GM19035 (cell line): ENCODE measurements around the gene SUMO3.
A peak's percentile ranks its signal among the peaks of the same experiment; 100 is the strongest.

Experiments
- ATAC-seq: cut with Tn5 transposase; IDR thresholded peaks from one replicate; pipeline ENCODE4 v1.9.1; 2021; ENCODE audit not compliant: unreplicated experiment

The SUMO3 gene

DNA sequence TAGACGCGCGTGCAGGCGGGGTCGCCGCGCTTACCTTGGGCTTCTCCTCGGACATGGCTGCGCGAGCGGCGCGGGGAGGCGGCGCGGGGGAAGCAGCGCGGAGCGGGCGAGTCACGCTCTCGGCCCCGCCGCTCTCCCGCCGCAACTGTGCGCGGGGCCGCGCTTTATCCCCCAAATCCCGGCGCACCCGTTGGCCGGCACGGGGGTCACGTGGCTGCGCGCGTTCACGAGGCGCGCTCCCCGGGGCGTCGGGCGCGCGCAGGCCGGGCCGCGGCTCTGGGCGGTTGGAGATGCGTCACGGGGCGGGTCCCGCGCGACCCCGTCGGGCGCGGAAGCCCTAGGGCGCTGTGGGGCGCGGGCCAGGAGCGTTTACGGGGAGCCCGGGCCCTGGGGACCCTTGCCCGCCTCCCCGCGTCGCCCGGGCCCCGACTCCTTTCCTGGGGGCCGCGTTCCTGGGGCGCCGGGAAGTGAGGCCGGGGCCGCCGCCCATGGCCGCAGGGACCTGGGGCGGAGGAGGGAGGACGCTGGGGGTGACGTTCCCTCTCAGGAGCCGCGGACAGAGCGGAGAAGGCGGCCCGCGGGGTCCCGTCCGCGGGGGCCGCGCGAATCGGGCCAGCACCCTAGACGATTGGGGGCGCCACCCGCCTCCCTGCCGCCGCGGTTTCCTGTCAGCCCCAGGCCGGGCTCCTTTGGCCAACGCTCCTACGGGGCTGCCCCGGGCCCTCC, at the start of gene SUMO3:
TSS of gene SUMO3 (minus strand) at position 149 of the 726 bp plus-strand sequence. CDS start at position 55, 94 bp downstream.
- peak; percentile 61 for ATAC-seq

- no peak for ATAC-seq
Observed at GRCh38 chr21:44867464-44867863, 49.6 kb upstream of the SUMO3 start.

- no peak for ATAC-seq
Observed at GRCh38 chr21:44866780-44867179, 48.9 kb upstream of the SUMO3 start.

- no peak for ATAC-seq
Observed at GRCh38 chr21:44865561-44866280, 47.9 kb upstream of the SUMO3 start.

DNA sequence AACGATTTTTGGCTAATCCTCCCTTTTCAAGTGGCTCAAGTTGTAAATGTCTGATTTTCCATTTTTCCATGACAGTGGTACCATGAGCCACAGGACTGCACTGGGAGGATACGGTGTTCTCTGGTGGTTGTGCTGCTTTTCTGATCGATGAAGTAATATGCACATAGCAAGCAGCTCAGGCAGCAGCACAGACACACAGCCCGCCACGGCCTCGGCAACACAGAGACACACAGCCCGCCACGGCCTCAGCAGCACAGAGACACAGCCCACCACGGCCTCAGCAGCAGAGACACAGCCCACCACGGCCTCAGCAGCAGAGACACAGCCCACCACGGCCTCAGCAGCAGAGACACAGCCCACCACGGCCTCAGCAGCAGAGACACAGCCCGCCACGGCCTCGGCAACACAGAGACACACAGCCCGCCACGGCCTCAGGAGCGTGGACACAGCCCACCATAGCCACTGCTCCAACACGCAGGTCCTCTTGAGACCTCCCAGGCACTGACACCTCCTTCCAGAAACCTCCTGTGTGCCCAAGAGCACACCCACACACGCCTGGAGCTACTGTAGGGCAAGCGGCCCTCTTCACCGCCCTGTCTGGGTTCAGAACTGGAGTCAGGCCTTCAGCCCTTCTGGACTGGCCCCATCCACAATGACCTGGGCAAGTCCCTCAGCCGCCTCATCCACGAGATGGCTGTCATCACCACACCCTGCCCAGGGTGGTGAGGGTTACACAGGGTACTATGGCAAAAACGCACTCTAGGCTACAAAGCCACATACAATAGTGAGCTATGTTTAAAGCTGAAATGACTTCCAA, 45.2 kb upstream of the SUMO3 start:
- ATAC-seq, result no peak

- ATAC-seq, result no peak
Observed at GRCh38 chr21:44858791-44859190, 40.9 kb upstream of the SUMO3 start.

- ATAC-seq, result no peak
Observed at GRCh38 chr21:44858291-44858690, 40.4 kb upstream of the SUMO3 start.

DNA sequence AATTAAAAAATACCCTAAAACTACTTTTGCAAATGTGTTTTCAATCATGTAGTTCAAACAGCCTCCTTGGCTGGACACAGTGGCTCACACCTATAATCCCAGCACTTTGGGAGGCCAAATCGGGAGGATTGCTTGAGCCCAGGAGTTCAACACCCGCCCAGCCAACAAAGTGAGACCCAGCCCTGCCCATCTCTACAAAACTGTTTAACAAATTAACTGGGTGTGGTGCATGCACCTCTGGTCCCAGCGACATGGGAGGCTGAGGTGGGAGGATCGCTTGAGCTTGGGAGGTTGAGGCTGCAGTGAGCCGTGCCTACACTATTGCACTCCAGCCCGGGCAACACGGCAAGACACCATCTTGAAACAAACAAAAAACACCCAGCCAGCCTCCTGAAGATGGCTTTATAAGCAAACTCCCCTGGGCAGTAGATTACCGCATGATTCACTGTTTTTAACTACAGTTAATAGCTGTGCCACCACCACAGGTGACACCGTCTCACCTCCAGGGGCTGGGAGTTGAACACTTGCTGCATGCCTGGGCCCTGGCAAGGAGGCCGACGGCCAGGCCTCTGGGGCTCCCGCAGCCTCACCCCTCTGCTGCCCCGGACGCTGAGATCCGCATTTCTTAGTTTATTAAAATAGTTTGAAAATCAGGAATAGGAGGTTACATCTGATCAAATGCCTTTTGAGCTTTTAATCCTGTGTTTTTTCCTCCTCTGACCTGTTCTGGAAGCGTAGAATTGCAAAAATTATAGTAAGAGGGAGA, 39.4 kb upstream of the SUMO3 start:
- no peak for ATAC-seq

GRCh38 chr21:44856131-44856530, 38.3 kb upstream of the SUMO3 start:
- no peak for ATAC-seq

DNA sequence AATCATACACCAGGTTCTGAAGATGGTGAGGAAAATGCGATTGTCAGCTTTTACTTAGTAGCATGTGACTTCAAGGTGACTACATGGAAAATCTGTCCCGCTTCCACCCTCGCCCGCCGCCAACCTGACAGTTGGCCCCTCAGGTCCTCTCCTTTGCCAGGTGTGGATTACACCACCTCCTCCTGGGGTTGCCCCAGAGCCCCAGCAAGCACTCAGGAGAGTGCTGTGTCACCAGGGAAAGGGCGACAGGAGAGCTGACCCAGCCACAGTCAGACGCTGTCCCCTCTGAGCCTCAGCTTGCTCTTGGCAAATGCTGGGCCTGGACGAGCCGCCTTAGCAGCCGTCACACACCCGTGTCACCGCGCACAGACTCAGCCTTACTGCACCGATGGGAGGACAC, 37.7 kb upstream of the SUMO3 start:
- no peak for ATAC-seq

- no peak for ATAC-seq
Observed at GRCh38 chr21:44854664-44855446, 37.0 kb upstream of the SUMO3 start.

GRCh38 chr21:44854391-44854663, 36.5 kb upstream of the SUMO3 start:
- ATAC-seq, result no peak

- no peak for ATAC-seq
Observed at GRCh38 chr21:44853601-44854390, 35.9 kb upstream of the SUMO3 start.

GRCh38 chr21:44850905-44851657, 33.2 kb upstream of the SUMO3 start:
- no peak for ATAC-seq

DNA sequence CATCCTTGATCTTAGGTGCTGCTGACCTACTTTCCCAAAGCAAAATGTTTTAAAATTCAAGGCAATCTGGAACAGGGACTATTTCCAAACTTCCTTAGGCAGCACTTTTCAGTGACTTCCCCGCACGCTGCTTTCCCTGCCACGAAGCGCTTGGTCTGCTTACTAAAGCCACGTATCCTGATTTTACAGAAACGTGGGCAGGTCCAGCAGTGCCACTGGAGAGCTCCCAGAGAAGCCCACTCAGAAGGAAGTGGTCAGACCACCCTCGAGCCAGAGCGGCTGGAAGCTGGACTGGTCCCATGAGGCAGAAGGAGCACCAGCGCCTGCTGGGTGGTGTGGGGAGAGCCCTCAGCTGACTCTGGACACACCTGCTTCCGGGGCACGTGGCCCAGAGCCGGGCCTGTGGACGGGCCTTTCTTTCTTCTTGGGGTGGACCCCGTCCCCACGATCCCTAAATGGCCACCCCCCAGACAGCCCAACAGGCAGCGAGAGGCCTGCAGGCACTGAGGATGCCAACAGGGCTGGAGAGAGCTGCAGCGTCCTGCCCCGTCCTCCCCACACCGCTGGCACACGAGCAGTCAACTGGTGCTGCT, 32.4 kb upstream of the SUMO3 start:
- no peak for ATAC-seq

- ATAC-seq, result no peak
Observed at GRCh38 chr21:44849616-44850130, 31.8 kb upstream of the SUMO3 start.

DNA sequence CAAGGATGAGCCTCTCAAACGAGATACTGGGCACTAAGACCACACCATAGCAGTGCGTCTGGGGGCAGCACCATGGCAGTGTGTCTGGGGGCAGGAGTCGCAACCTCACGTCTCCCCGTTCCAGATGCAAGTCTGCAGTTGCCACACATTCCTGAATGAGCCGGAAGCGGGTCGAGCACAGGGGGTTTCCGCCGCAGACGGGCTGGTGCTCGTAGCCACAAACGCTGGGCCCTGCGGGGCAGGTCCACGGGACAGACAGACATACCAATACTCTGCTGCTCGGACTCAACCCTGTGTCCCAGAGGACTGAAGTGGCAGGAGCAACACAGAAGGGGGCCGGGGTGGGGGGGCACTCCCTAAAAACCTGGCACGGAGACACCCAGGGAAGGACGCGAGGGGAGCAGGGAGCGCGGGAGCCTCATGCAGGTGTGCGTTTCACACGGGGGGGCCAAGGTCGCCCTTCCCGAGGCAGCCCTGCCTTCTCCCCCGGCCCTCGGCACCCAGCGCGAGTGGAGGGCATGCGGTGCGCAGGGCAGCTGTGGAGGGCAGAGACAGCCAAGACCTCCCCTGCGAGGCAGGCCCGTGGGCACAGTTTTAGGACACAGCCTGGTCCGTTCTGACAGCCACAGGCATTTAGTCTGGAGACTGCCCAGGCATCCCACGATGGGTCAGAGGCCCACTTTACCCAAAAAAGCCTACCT, 31.1 kb upstream of the SUMO3 start:
- no peak for ATAC-seq
